Measurements from ENCODE around the gene SPDEF. TPM values are rescaled to one million over a fixed set of nuclear protein-coding genes. Genes with fewer than 3 reads are reported as not detected.
A peak's percentile ranks its signal among the peaks of the same experiment; 100 is the strongest.

SPDEF gene
- total and polyA plus RNA-seq, 2 experiments from 2014 or later = 0.69 TPM; not detected in 1

- no peak overlapping the region for H2AFZ ChIP-seq
- no peaks in the 10 kb centered on the region for H3K9me2 ChIP-seq (ENCODE audit: insufficient read depth)
- H3K36me3 ChIP-seq (ENCODE audit: insufficient read depth) = 0 out of 2 replicates have a peak, but pooled peaks cover 4% of the 10 kb centered on the region
- H3K27ac ChIP-seq (ENCODE audit: low read depth) = no peak overlapping the region
- H3K27me3 Mint-ChIP-seq (ENCODE audit: insufficient read depth, low read depth, poor library complexity) = no peaks in the 10 kb centered on the region
- DNase-seq (ENCODE audit: low spot score) (no peak), ATAC-seq (peak; percentile 41)
- H3K4me3 ChIP-seq = no peak overlapping the region
- no peak for TF ChIP-seq NANOG (IDR thresholded peaks at IDR 0.05; ENCODE audit: borderline replicate concordance)
- no peak for TF ChIP-seq CREB1 (CRISPR knock-in tag; IDR thresholded peaks at IDR 0.05; ENCODE audit: low read depth)
- no peak for TF ChIP-seq ZNF462 (CRISPR knock-in tag; IDR thresholded peaks at IDR 0.05)
- TF ChIP-seq EZH2 (IDR thresholded peaks at IDR 0.05; ENCODE audit: low read depth, unreplicated experiment) = no peak
- no peak for TF ChIP-seq STAT1 (IDR thresholded peaks at IDR 0.05; ENCODE audit: unreplicated experiment)
- TF ChIP-seq POLR2AphosphoS5 (IDR thresholded peaks at IDR 0.05; ENCODE audit: low read depth) = no peak
- no peak for TF ChIP-seq CTCF (conservative IDR thresholded peaks at IDR 0.05; ENCODE audit: low read depth in 2 of 2)
- no peak for TF ChIP-seq JUNB (IDR thresholded peaks at IDR 0.05; ENCODE audit: unreplicated experiment)
- no peak for TF ChIP-seq ETS1 (IDR thresholded peaks at IDR 0.05)
- TF ChIP-seq ZNF114 (CRISPR knock-in tag; IDR thresholded peaks at IDR 0.05) = no peak
- no peak for TF ChIP-seq ZNF331 (CRISPR knock-in tag; IDR thresholded peaks at IDR 0.05; ENCODE audit: low read depth)
- TF ChIP-seq REST (IDR thresholded peaks at IDR 0.05; ENCODE audit: unreplicated experiment) = no peak
- no peak for TF ChIP-seq EZH2phosphoT487 (IDR thresholded peaks at IDR 0.05; ENCODE audit: unreplicated experiment)
- peaks cover 29% of the 10 kb centered on the region for H3K4me1 Mint-ChIP-seq
- H3K27me3 ChIP-seq (ENCODE audit: insufficient read depth) = no peaks in the 10 kb centered on the region
- no peaks in the 10 kb centered on the region; the same call in 2 of the 3 replicates for H3K36me3 Mint-ChIP-seq (ENCODE audit: low read depth)
- H3K4me3 Mint-ChIP-seq = no peak overlapping the region
- H3K9me3 Mint-ChIP-seq = no peaks in the 10 kb centered on the region
- H3K27ac Mint-ChIP-seq = no peak overlapping the region
- no peaks in the 10 kb centered on the region for H3F3A ChIP-seq (replicated peaks; ENCODE audit: low read depth)
- peak overlapping the region; percentile 41 for H3K4me2 ChIP-seq
- H3K79me2 ChIP-seq (replicated peaks; ENCODE audit: insufficient read depth) = peaks cover 62% of the 10 kb centered on the region
- H3K4me1 ChIP-seq (ENCODE audit: insufficient read depth) = peaks cover 34% of the 10 kb centered on the region
- peaks cover 27% of the 10 kb centered on the region for H4K20me1 ChIP-seq (replicated peaks; ENCODE audit: insufficient read depth)
Measured at GRCh38 chr6:34602318-34603111, 46.4 kb upstream of the SPDEF start.
